Activated T-cell treated with anti-CD3 and anti-CD28 coated beads, Interleukin-2, amount 50 U/mL, for 4 hours (primary cell): ENCODE data around the gene COX17. TPM values are rescaled to one million over a fixed set of nuclear protein-coding genes. Genes with fewer than 3 reads are reported as not detected.

Experiments
- ATAC-seq, 2 donors: fragments of 200-7000 bp; cut with Tn5 transposase; one replicate each; pipeline ENCODE4 v1.10.0; 2021
- DNase-seq: peaks from one replicate; pipeline ENCODE4 v3.0.0-alpha.2; 2020
- H3K27me3 Mint-ChIP-seq: one replicate; pipeline ENCODE4 v1.8.0; 2021; ENCODE audit warnings: low read depth, mixed read lengths
- H3K36me3 Mint-ChIP-seq: one replicate; pipeline ENCODE4 v1.8.0; 2022; ENCODE audit warnings: mixed read lengths; ENCODE audit not compliant: insufficient read depth
- H3K4me1 Mint-ChIP-seq: one replicate; pipeline ENCODE4 v1.8.0; 2021; ENCODE audit warnings: low read depth, mixed read lengths
- H3K4me3 Mint-ChIP-seq: one replicate; pipeline ENCODE4 v1.8.0; 2021; ENCODE audit warnings: mild to moderate bottlenecking, moderate library complexity, mixed read lengths
- H3K9me3 Mint-ChIP-seq: one replicate; pipeline ENCODE4 v1.8.0; 2021; ENCODE audit warnings: mixed read lengths
- total RNA-seq, 3 donors: library from RNA; stranded (reverse); gene quantifications; one replicate each; pipeline ENCODE4 v1.2.1, GENCODE V29; 2021

The COX17 gene
- total RNA-seq, 3 donors from 2014 or later: 94.7 to 118 (median 106) TPM

- Mint-ChIP-seq H3K27me3 (no peaks in the 10 kb centered on the region), H3K4me3 (no peak overlapping the region), H3K36me3 (no peaks in the 10 kb centered on the region), H3K9me3 (no peaks in the 10 kb centered on the region), H3K4me1 (peaks cover 2% of the 10 kb centered on the region)
- no peak for ATAC-seq
- DNase-seq: no peak
Measured at GRCh38 chr3:119663885-119664284, 13.3 kb downstream of the COX17 start.

GRCh38 chr3:119662604-119663373 lies 14.4 kb downstream of the COX17 start:
- H3K9me3 Mint-ChIP-seq: no peaks in the 10 kb centered on the region
- no peak for DNase-seq
- peaks cover 2% of the 10 kb centered on the region for H3K4me1 Mint-ChIP-seq
- H3K27me3 Mint-ChIP-seq: no peaks in the 10 kb centered on the region
- H3K4me3 Mint-ChIP-seq: no peak overlapping the region
- no peak for ATAC-seq
- no peaks in the 10 kb centered on the region for H3K36me3 Mint-ChIP-seq

- no peaks in the 10 kb centered on the region for H3K27me3 Mint-ChIP-seq
- peaks cover 4% of the 10 kb centered on the region for H3K4me1 Mint-ChIP-seq
- H3K4me3 Mint-ChIP-seq: no peak within 1 kb of the TSS
- H3K9me3 Mint-ChIP-seq: no peaks in the 10 kb centered on the region
- no peak for DNase-seq
- no peak for ATAC-seq
- H3K36me3 Mint-ChIP-seq: peaks cover 8% of the 10 kb centered on the region
Measured at GRCh38 chr3:119660474-119661440, 16.4 kb downstream of the COX17 start, which contains the start of gene POPDC2. Gene POPDC2, minus strand, starts transcription at chr3:119660589. Its CDS starts 166 bp downstream, at chr3:119660423.

- DNase-seq (no peak), ATAC-seq (no peak)
- no peak overlapping the region for H3K4me3 Mint-ChIP-seq
- H3K9me3 Mint-ChIP-seq: no peaks in the 10 kb centered on the region
- peaks cover 4% of the 10 kb centered on the region for H3K4me1 Mint-ChIP-seq
- peaks cover 8% of the 10 kb centered on the region for H3K36me3 Mint-ChIP-seq
- H3K27me3 Mint-ChIP-seq: no peaks in the 10 kb centered on the region
Measured at GRCh38 chr3:119659606-119660291, 17.5 kb downstream of the COX17 start.

GRCh38 chr3:119658994-119659393 lies 18.2 kb downstream of the COX17 start:
- H3K9me3 Mint-ChIP-seq: no peaks in the 10 kb centered on the region
- no peak for DNase-seq
- peaks cover 9% of the 10 kb centered on the region for H3K36me3 Mint-ChIP-seq
- peaks cover 4% of the 10 kb centered on the region for H3K4me1 Mint-ChIP-seq
- no peak overlapping the region for H3K4me3 Mint-ChIP-seq
- H3K27me3 Mint-ChIP-seq: no peaks in the 10 kb centered on the region
- ATAC-seq: no peak

- Mint-ChIP-seq H3K4me3 (no peak overlapping the region), H3K4me1 (peaks cover 4% of the 10 kb centered on the region), H3K27me3 (no peaks in the 10 kb centered on the region), H3K36me3 (peaks cover 12% of the 10 kb centered on the region), H3K9me3 (no peaks in the 10 kb centered on the region)
- DNase-seq (no peak), ATAC-seq (no peak)
Measured at GRCh38 chr3:119657887-119658702, 19.1 kb downstream of the COX17 start.

GRCh38 chr3:119653876-119654275 lies 23.3 kb downstream of the COX17 start:
- H3K27me3 Mint-ChIP-seq: no peaks in the 10 kb centered on the region
- H3K4me3 Mint-ChIP-seq: no peak overlapping the region
- ATAC-seq: no peak
- no peaks in the 10 kb centered on the region for H3K9me3 Mint-ChIP-seq
- H3K4me1 Mint-ChIP-seq: peaks cover 2% of the 10 kb centered on the region
- DNase-seq: no peak
- peaks cover 22% of the 10 kb centered on the region for H3K36me3 Mint-ChIP-seq

GRCh38 chr3:119652306-119653033 lies 24.7 kb downstream of the COX17 start:
- H3K4me1 Mint-ChIP-seq: no peaks in the 10 kb centered on the region
- no peaks in the 10 kb centered on the region for H3K27me3 Mint-ChIP-seq
- ATAC-seq (no peak), DNase-seq (no peak)
- H3K9me3 Mint-ChIP-seq: no peaks in the 10 kb centered on the region
- H3K4me3 Mint-ChIP-seq: no peak overlapping the region
- H3K36me3 Mint-ChIP-seq: peaks cover 29% of the 10 kb centered on the region

- ATAC-seq (no peak), DNase-seq (no peak)
- H3K4me3 Mint-ChIP-seq: no peak overlapping the region
- no peaks in the 10 kb centered on the region for H3K27me3 Mint-ChIP-seq
- no peaks in the 10 kb centered on the region for H3K4me1 Mint-ChIP-seq
- peaks cover 42% of the 10 kb centered on the region for H3K36me3 Mint-ChIP-seq
- H3K9me3 Mint-ChIP-seq: no peaks in the 10 kb centered on the region
Measured at GRCh38 chr3:119649761-119650160, 27.4 kb downstream of the COX17 start.

- DNase-seq (no peak), ATAC-seq (no peak)
- Mint-ChIP-seq H3K36me3 (peaks cover 37% of the 10 kb centered on the region), H3K4me3 (no peak overlapping the region), H3K4me1 (peaks cover 9% of the 10 kb centered on the region), H3K27me3 (no peaks in the 10 kb centered on the region), H3K9me3 (no peaks in the 10 kb centered on the region)
Measured at GRCh38 chr3:119647843-119648575, 29.2 kb downstream of the COX17 start.

GRCh38 chr3:119647171-119647570 lies 30.0 kb downstream of the COX17 start:
- no peaks in the 10 kb centered on the region for H3K9me3 Mint-ChIP-seq
- peaks cover 16% of the 10 kb centered on the region for H3K4me1 Mint-ChIP-seq
- no peak overlapping the region for H3K4me3 Mint-ChIP-seq
- peaks cover 35% of the 10 kb centered on the region for H3K36me3 Mint-ChIP-seq
- no peak for DNase-seq
- H3K27me3 Mint-ChIP-seq: no peaks in the 10 kb centered on the region
- ATAC-seq: no peak

- H3K9me3 Mint-ChIP-seq: no peaks in the 10 kb centered on the region
Measured at GRCh38 chr3:119645813-119646212, 31.4 kb downstream of the COX17 start.

More at GRCh38 chr3:119645813-119646212, 31.4 kb downstream of the COX17 start:
- Mint-ChIP-seq H3K4me3 (no peak overlapping the region), H3K27me3 (no peaks in the 10 kb centered on the region), H3K36me3 (peaks cover 40% of the 10 kb centered on the region), H3K4me1 (peaks cover 16% of the 10 kb centered on the region)
- DNase-seq: no peak
- no peak for ATAC-seq
